HepG2 (cell line): Measurements from ENCODE around the gene ZBTB46. TPM values are rescaled to one million over a fixed set of nuclear protein-coding genes. Genes with fewer than 3 reads are reported as not detected.

ENCODE experiments used
- BRD4 ChIP-seq: sonication (generic); formaldehyde crosslinking; IDR thresholded peaks from 2 replicates; pipeline ENCODE4 v1.4.0; 2020; ENCODE audit warnings: missing genetic modification reagents
- CERS6 ChIP-seq: sonication (generic); formaldehyde crosslinking; IDR thresholded peaks from 2 replicates; pipeline ENCODE4 v1.5.0; 2020; ENCODE audit warnings: missing genetic modification reagents
- GABPA ChIP-seq, 2 experiments: IDR thresholded peaks; 2 replicates each; pipeline ENCODE4 v1.6.1; 2011 to 2016; ENCODE audit warnings: low read depth in 2 of 2, low read length in 1 of 2, missing biosample characterization in 1 of 2, missing genetic modification characterization in 1 of 2
- HNF1A ChIP-seq, 2 experiments: sonication (generic) in 1 of 2; formaldehyde crosslinking in 1 of 2; IDR thresholded peaks; 2 replicates each; pipeline versions ENCODE4 v1.4.0 to v1.6.1; 2016 to 2020; ENCODE audit warnings: borderline replicate concordance in 1 of 2, low read depth in 1 of 2, mild to moderate bottlenecking in 1 of 2, missing genetic modification reagents in 1 of 2
- MED8 ChIP-seq: sonication (generic); formaldehyde crosslinking; IDR thresholded peaks from 2 replicates; pipeline ENCODE4 v1.8.1; 2023; ENCODE audit warnings: mild to moderate bottlenecking, missing genetic modification reagents; ENCODE audit not compliant: insufficient replicate concordance
- MTERF4 ChIP-seq: sonication (generic); formaldehyde crosslinking; IDR thresholded peaks from 2 replicates; pipeline ENCODE4 v1.8.0; 2023; ENCODE audit warnings: mild to moderate bottlenecking, missing genetic modification reagents
- PHF8 ChIP-seq: sonication (generic); formaldehyde crosslinking; IDR thresholded peaks from 2 replicates; pipeline ENCODE4 v1.5.0; 2020; ENCODE audit warnings: missing genetic modification reagents
- PTBP1 ChIP-seq: fragments of 200-400 bp; formaldehyde crosslinking; IDR thresholded peaks from 2 replicates; pipeline ENCODE4 v1.6.1; 2018; ENCODE audit warnings: low read length, low read depth; ENCODE audit not compliant: poor library complexity, severe bottlenecking
- RARA ChIP-seq: IDR thresholded peaks from 2 replicates; pipeline ENCODE4 v1.6.1; 2016; ENCODE audit warnings: missing genetic modification reagents, missing compliant biosample characterization
- RBFOX2 ChIP-seq: fragments of 200-400 bp; formaldehyde crosslinking; IDR thresholded peaks from 2 replicates; pipeline ENCODE4 v1.6.1; 2017; ENCODE audit warnings: low read depth, mild to moderate bottlenecking, low read length
- RNF2 ChIP-seq: fragments of 450-650 bp; conservative IDR thresholded peaks from 2 replicates; pipeline ENCODE4 v1.6.1; 2016; ENCODE audit warnings: low read depth
- SATB2 ChIP-seq: sonication (generic); formaldehyde crosslinking; IDR thresholded peaks from 2 replicates; pipeline ENCODE4 v1.5.0; 2020; ENCODE audit warnings: missing genetic modification reagents
- SSRP1 ChIP-seq: IDR thresholded peaks from 2 replicates; pipeline ENCODE4 v1.6.1; 2016; ENCODE audit warnings: control low read depth
- TEAD2 ChIP-seq: sonication (generic); formaldehyde crosslinking; IDR thresholded peaks from 2 replicates; pipeline ENCODE4 v1.9.0; 2021; ENCODE audit warnings: missing genetic modification reagents
- TEAD3 ChIP-seq: optimal IDR thresholded peaks from 2 replicates; pipeline ENCODE3; 2016; ENCODE audit warnings: borderline replicate concordance
- ZBTB25 ChIP-seq: IDR thresholded peaks from 2 replicates; pipeline ENCODE4 v1.6.1; 2018; ENCODE audit warnings: missing genetic modification reagents
- ZMYM3 ChIP-seq: sonication (generic); formaldehyde crosslinking; IDR thresholded peaks from 2 replicates; pipeline ENCODE4 v1.5.1; 2020; ENCODE audit warnings: mild to moderate bottlenecking, missing genetic modification reagents
- ZNF331 ChIP-seq: sonication (generic); formaldehyde crosslinking; IDR thresholded peaks from 2 replicates; pipeline ENCODE4 v1.4.0; 2020; ENCODE audit warnings: missing genetic modification reagents
- ZNF414 ChIP-seq: sonication (generic); formaldehyde crosslinking; IDR thresholded peaks from 2 replicates; pipeline ENCODE4 v1.5.0; 2020; ENCODE audit warnings: missing genetic modification reagents
- ZNF496 ChIP-seq: sonication (generic); formaldehyde crosslinking; IDR thresholded peaks from 2 replicates; pipeline ENCODE4 v1.8.1; 2023; ENCODE audit warnings: mild to moderate bottlenecking, moderate library complexity, missing genetic modification reagents; ENCODE audit not compliant: insufficient replicate concordance
- ZNF616 ChIP-seq: sonication (generic); formaldehyde crosslinking; IDR thresholded peaks from 2 replicates; pipeline ENCODE4 v1.5.0; 2020; ENCODE audit warnings: low read depth, mild to moderate bottlenecking, missing genetic modification reagents
- ZNF652 ChIP-seq: IDR thresholded peaks from 2 replicates; pipeline ENCODE4 v1.6.1; 2016; ENCODE audit warnings: low read depth, borderline replicate concordance
- ZNF772 ChIP-seq: sonication (generic); formaldehyde crosslinking; IDR thresholded peaks from 2 replicates; pipeline ENCODE4 v1.5.0; 2020; ENCODE audit warnings: mild to moderate bottlenecking, missing genetic modification reagents
- polyA plus RNA-seq, 8 experiments: library from polyadenylated mRNA; depleted of rRNA in 3 of 8; stranded (reverse) in 7 of 8; unstranded in 1 of 8; fragments of >200 nt; fragmentation: Illumina TruSeq in 4 of 8; extraction: Trizol in 4 of 8; gene quantifications; 2 replicates each; pipeline versions ENCODE4 v1.2.1 to v1.2.3, GENCODE V29; 2011 to 2016; ENCODE audit warnings: low read depth in 4 of 8, missing spikeins in 1 of 8, mixed read lengths in 1 of 8; ENCODE audit not compliant: insufficient read depth in 1 of 8
- total RNA-seq, 5 experiments: library from RNA; depleted of rRNA; stranded (reverse); fragments of >200 nt; fragmentation: Illumina TruSeq; extraction: Trizol; gene quantifications; 2 replicates each; pipeline ENCODE4 v1.2.3, GENCODE V29; 2016; ENCODE audit warnings: low read depth in 1 of 5

Gene ZBTB46
- total and polyA plus RNA-seq, 2 of the 13 experiments (the other 11 are each of a cell fraction or from before 2014, with no cell fraction given) = 1.6 to 13.5 TPM

- no peak for TF ChIP-seq HNF1A (IDR thresholded peaks at IDR 0.05; ENCODE audit: low read depth)
- peak; percentile 13; the same call in 1 of the 2 replicates for TF ChIP-seq HNF1A (CRISPR knock-in tag; IDR thresholded peaks at IDR 0.05; ENCODE audit: borderline replicate concordance)
- TF ChIP-seq ZMYM3 = no peak
- TF ChIP-seq RBFOX2 = no peak
- TF ChIP-seq RARA = peak; percentile 86
- peak; percentile 46 for TF ChIP-seq TEAD3 (CRISPR knock-in tag)
- TF ChIP-seq ZNF331 (CRISPR knock-in tag) = no peak
- TF ChIP-seq PTBP1 = no peak
- no peak for TF ChIP-seq ZNF414 (CRISPR knock-in tag)
- TF ChIP-seq PHF8 (CRISPR knock-in tag) = no peak
- TF ChIP-seq ZBTB25 (CRISPR knock-in tag) = no peak
- TF ChIP-seq MED8 (CRISPR knock-in tag) = no peak
- no peak for TF ChIP-seq ZNF616 (CRISPR knock-in tag)
- TF ChIP-seq ZNF652 (CRISPR knock-in tag) = no peak
- no peak for TF ChIP-seq GABPA (IDR thresholded peaks at IDR 0.05; ENCODE audit: low read depth, low read length)
- TF ChIP-seq GABPA (CRISPR knock-in tag; IDR thresholded peaks at IDR 0.05; ENCODE audit: low read depth) = no peak
- no peak for TF ChIP-seq CERS6 (CRISPR knock-in tag)
- TF ChIP-seq SSRP1 (CRISPR knock-in tag) = no peak
- no peak for TF ChIP-seq TEAD2
- no peak; the same call in 1 of the 2 replicates for TF ChIP-seq MTERF4 (CRISPR knock-in tag)
- no peak for TF ChIP-seq BRD4 (CRISPR knock-in tag)
- TF ChIP-seq SATB2 (CRISPR knock-in tag) = no peak
- TF ChIP-seq ZNF496 (CRISPR knock-in tag) = no peak
- no peak for TF ChIP-seq RNF2
- 0 out of 2 replicates have a peak, but pooled peaks have one; percentile 41 for TF ChIP-seq ZNF772 (CRISPR knock-in tag)
Observed at GRCh38 chr20:63846128-63846771, 15.2 kb upstream of the ZBTB46 start (continued).
